Fibroblast of pulmonary artery (primary cell): ENCODE measurements around the gene FOXJ3.

Experiments used
- DNase-seq: peaks from one replicate; pipeline ENCODE4 v3.0.0-alpha.2; 2010; ENCODE audit warnings: low read depth
- H3K4me3 ChIP-seq: replicated peaks from 2 replicates; pipeline ENCODE4 v1.5.1; 2011; ENCODE audit warnings: low read depth, mild to moderate bottlenecking, control low read depth, low read length, moderate library complexity
- TF ChIP-seq, protein P1 (sequence below): IDR thresholded peaks from 2 replicates; pipeline ENCODE4 v1.5.1; 2011; ENCODE audit warnings: mild to moderate bottlenecking, control low read depth, low read length, inconsistent platforms; ENCODE audit errors: missing control alignments

The FOXJ3 gene

DNA sequence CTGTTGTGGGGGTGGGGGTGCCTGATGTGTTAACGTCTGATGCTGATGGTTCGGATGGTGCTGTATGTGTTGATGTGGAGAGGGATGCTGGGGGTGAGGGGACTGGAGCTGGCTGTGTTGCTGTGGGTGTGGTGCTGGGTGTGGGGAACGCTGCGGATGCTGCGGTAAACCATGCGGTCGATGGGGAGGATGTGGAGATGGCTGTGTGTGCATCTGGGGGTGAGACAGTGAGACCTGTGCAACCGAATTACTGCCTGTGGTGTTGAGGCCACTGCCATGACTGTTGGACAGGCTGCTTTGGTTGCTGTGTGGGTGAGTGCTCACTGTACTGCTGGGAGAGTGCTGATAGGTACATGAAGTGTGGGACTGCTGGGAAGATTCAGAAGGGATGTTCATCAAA lies 143.7 kb downstream of the FOXJ3 start:
- TF ChIP-seq, protein P1, sequence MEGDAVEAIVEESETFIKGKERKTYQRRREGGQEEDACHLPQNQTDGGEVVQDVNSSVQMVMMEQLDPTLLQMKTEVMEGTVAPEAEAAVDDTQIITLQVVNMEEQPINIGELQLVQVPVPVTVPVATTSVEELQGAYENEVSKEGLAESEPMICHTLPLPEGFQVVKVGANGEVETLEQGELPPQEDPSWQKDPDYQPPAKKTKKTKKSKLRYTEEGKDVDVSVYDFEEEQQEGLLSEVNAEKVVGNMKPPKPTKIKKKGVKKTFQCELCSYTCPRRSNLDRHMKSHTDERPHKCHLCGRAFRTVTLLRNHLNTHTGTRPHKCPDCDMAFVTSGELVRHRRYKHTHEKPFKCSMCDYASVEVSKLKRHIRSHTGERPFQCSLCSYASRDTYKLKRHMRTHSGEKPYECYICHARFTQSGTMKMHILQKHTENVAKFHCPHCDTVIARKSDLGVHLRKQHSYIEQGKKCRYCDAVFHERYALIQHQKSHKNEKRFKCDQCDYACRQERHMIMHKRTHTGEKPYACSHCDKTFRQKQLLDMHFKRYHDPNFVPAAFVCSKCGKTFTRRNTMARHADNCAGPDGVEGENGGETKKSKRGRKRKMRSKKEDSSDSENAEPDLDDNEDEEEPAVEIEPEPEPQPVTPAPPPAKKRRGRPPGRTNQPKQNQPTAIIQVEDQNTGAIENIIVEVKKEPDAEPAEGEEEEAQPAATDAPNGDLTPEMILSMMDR, result no peak
- DNase-seq, result no peak

DNA sequence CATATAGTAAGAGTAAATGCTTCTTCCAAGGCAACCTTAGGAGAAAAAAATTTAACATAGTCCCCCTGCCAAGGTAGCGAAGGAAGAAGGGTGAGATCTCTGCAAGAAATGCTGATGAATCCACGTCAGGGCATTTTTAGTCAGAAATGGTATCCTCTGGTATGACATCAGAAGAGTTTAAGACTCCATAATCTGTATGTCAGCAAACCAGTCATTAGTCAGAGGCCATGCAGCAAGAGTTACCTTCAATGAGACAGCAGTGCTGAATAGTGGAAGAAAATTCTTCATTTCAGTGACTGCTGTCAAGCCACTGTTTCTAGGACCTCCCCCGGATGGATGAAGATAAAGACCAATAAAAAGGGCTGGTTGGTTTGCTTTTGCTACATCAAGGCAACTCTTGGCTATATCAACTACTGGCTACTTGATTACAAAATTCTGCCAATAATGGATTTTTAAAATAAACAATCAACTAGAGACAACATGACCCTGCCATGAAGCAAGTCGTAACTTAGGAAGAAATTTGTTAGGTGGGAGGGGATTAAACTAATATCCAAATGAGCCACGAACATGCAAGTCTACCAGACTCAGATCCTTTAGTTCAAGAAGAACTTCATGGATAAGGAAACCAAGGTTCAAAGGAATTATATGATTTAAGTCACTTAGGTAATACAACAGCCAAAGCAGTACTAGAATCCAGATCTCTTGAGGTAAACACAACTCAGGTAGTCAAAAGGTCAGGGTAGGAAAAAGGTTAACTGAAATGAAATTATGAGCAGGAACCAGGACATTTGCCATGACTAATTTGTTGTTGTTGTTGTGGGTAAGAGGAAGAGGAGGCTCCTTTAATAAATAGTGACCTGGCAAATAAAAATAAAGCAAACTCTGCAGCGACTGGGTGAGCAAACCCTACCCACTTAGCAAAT lies 144.8 kb downstream of the FOXJ3 start:
- TF ChIP-seq, protein P1, result no peak
- no peak for DNase-seq

More for the DNA sequence above, 143.7 kb downstream of the FOXJ3 start:
- H3K4me3 ChIP-seq, result no peak overlapping the region

DNA sequence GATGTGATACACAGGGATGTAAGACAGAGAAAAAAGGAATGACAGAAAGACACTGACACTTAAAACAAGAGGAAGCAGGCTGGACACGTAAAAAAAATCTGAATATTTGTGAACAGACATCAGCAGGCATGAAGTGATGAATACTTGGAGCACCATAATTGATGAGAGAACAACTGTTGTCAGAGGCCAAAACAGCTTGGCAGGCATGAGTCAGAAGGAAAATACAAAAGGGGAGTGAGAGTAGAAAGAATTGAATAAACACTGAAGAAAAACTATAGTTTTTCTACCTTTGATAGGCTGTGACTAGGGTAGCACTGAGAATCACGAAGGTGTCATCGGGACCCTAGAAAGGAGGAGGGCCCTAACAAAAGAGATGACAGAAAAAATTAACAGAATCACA lies 148.9 kb downstream of the FOXJ3 start:
- TF ChIP-seq, protein P1, result no peak
- DNase-seq, result peak; percentile 55
- no peak overlapping the region for H3K4me3 ChIP-seq

More for the DNA sequence above, 144.8 kb downstream of the FOXJ3 start:
- no peak overlapping the region for H3K4me3 ChIP-seq

DNA sequence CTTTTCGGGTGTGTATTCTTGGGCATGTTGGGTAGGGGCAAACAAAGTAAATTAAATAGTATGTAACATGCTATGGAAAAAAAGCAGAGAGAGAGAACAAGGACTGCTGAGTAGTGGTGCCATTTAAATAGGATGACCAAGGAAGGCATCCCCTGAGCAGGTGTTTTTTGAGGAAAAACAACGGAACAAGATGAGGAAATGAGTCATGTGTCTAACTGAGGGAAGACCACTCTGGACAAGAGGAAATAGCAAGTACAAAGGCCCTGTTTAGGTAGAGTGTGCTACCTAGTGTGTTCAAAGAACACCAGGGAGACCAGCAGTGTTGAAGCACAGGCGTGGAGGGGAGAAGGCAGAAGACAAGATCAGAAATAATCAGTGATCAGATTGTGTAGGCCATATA lies 150.4 kb downstream of the FOXJ3 start:
- TF ChIP-seq, protein P1, result no peak
- H3K4me3 ChIP-seq, result no peak overlapping the region
- DNase-seq, result no peak

DNA sequence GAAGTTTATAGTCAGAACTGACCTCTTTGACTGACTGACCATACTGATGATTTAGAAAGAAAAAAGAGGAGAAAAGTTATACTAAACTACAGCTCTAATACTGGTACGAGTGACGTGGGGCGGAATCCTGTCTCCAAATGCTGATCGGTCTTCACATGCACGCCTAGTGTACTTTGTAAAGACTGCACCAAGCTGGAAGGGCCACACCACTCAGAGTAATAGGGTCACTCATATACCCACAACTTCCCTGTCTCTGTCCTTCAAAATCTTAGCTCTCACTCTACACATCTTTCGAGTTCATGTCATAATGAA lies 151.1 kb downstream of the FOXJ3 start:
- TF ChIP-seq, protein P1, result no peak

DNA sequence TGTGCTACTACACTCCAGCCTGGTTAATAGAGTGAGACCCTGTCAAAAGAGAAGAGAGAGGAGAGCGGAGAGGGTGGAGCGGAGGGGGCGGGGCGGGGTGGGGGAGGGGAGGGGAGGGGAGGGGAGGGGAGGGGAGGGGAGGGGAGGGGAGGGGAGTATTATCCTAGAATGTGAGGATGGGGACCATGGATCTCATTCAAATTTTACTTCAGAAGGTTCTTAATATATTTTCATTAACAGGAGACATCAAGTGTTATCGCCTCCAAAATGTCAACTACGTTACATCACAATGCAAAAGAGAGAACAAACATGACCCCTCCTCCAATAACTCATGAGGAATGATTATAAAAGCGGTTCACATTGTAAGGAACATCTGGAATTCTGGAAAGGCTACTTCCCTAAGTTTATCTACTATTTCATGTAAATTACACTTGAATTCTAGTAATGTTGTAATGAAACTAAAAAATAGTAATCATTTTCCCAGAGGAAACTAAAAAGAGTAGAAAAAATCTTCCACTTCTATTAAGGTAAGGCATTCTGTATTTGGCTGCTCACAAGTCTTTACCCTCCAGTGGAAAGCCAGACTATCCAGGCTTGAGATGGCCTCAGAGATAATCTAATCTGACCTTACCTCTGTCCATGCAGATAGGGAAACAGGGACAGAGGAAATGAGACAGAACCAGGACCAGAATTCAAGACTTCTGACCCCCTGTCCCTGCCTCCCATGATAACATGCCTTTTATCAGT lies 151.7 kb downstream of the FOXJ3 start:
- DNase-seq, result no peak
- no peak overlapping the region for H3K4me3 ChIP-seq
- TF ChIP-seq, protein P1, result no peak

More for the DNA sequence above, 151.1 kb downstream of the FOXJ3 start:
- H3K4me3 ChIP-seq, result no peak overlapping the region
- DNase-seq, result no peak
